GM12872 (cell line): Measurements from ENCODE around the gene ZNF662.

ENCODE experiments used
- TF ChIP-seq, protein P1 (sequence below): IDR thresholded peaks from 3 replicates; pipeline ENCODE4 v1.5.1; 2011; ENCODE audit warnings: low read depth, mild to moderate bottlenecking, low read length, moderate library complexity; ENCODE audit not compliant: insufficient read depth

ZNF662 gene

DNA sequence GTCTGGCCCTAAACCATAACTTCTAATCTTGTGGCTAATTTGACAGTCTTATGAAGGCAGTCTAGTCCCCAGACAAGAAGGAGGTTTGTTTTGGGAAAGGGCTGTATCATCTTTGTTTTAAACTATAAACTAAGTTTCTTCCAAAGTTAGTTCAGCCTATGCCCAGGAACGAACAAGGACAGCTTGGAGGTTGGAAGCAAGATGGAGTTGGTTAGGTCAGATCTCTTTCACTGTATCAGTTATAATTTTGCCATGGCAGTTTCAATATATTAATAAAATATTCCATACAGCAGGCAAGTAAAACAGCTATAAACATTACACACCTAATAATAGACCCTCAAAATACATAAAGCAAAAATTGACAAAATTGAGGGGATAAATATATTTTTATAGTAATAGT, 13.1 kb upstream of the ZNF662 start:
- TF ChIP-seq, protein P1, sequence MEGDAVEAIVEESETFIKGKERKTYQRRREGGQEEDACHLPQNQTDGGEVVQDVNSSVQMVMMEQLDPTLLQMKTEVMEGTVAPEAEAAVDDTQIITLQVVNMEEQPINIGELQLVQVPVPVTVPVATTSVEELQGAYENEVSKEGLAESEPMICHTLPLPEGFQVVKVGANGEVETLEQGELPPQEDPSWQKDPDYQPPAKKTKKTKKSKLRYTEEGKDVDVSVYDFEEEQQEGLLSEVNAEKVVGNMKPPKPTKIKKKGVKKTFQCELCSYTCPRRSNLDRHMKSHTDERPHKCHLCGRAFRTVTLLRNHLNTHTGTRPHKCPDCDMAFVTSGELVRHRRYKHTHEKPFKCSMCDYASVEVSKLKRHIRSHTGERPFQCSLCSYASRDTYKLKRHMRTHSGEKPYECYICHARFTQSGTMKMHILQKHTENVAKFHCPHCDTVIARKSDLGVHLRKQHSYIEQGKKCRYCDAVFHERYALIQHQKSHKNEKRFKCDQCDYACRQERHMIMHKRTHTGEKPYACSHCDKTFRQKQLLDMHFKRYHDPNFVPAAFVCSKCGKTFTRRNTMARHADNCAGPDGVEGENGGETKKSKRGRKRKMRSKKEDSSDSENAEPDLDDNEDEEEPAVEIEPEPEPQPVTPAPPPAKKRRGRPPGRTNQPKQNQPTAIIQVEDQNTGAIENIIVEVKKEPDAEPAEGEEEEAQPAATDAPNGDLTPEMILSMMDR, result no peak

DNA sequence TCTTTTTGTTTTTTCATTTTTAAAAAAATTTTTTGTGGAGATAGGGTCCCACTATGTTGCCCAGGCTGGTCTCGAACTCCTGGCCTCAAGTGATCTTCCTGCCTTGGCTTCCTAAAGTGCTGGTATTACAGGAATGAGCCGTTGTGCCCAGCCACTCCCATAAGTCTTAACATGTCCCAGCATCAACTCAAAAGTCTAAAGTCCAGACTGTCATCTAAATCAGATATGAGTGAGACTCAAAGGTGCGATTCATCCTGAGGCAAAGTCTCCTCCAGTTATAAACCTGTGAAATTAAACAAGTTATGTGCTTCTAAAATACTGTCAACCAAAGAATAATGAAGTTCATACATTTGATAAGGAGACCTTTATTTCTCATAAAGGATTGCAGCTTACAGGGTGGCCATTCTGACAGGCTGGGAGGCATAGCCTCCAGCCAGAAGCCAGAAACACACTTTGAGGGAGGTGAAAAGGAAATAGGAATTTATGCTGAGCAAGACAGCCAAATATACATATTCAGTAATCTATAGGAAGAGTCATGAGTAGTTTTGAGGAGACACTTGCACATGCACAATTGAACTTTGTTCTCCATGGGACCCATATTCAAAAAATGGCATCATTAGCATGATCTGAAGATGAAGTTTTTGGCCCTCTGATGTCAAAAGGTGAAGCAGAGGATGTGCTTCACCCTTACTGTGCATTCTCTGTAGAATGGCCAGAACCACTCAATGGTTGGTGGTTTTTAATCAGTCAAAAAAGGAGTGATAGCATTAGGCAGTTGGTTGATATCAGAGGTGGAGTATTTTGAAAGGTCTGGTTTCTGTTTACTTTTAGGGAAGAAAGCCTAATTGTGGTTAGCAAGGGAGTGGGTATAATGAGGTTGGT, 11.0 kb upstream of the ZNF662 start:
- TF ChIP-seq, protein P1, result no peak

DNA sequence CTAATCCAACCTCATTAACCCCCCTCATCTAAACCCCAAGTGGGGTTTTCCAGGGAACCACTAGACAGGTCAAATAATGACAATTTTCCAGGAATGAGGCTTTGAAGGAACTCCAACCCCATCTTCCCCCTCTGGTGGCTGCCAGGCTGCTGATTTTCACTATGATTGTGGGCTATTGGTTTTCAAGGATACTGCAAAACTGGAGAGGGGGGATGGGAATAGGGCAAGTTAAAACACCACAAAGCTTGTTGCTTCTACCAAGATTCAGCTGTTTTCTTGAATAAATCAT, 10.4 kb upstream of the ZNF662 start:
- TF ChIP-seq, protein P1, result no peak

DNA sequence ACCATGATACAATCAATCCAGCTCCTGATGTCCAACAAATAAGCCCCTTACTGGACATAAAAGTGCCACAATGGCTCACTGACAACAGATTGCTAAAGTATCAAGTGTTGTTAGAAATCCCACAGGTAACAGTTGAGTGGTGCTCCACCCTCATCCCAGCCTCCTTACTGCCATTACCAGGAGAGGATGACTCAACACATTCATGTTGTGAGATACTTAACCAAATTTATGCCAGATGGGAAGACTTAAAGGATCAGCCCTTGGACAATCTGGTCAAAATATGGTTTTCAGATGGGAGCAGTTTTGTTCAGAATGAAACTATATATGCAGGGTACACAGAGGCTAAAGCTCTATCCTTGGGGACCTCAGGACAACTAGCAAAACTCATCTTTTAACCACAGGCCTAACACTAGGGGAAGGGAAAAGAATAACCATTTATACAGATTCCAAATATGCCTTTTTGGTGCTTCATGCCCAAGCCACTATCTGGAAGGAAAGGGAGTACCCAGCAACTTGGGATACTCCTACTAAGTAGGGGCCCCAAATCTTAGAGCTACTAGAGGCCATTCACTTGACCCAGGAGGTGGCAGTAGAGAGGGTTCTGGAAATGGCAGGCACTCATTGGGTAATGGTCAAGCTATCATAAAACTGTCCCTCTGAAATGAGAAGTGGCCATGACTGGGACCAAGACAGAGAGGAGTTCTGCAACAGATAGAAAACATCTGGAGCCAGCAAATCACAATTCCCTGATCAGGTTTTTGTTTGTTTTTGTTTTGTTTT, 6.9 kb upstream of the ZNF662 start:
- TF ChIP-seq, protein P1, result peak; percentile 21; the same call in 1 of the 3 replicates

DNA sequence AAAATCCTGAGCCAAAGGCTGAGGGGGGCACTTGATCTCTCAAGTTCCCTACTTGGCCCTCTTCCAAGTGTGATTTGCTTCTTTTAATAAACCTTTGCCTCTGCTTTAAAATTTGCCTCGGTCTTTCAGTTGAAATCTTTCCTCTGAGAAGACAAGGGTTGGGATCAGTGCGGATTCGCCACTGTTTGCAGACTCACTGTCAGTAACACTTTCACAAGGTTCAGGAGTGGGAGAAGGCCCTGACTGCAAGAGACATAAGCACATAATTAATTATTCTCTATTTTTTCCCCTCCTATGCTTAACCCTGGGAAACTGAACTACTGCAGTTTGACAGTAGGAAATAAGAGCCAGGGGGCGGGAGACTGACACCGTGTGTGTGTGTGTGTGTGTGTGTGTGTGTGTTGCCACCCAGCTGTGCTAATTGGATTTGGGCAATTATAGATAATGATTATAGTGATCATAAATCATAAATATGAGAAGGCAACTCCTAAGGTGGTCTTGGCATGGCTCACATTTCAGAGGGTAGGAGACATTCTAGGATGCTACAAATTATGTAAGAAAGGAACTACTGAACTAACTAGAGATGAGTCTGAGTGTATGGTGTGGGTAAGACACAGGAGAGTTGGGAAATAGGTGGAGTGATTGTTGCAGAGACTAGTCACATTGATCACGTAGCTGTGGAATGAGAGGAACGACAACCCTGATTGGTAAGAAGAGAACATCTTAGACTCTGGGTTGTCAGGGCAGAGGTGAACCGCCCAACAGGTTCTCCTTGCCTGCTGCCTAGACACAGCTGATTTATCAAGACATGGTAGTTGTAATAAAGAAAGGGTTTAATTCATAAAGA, 5.5 kb upstream of the ZNF662 start:
- TF ChIP-seq, protein P1, result no peak

DNA sequence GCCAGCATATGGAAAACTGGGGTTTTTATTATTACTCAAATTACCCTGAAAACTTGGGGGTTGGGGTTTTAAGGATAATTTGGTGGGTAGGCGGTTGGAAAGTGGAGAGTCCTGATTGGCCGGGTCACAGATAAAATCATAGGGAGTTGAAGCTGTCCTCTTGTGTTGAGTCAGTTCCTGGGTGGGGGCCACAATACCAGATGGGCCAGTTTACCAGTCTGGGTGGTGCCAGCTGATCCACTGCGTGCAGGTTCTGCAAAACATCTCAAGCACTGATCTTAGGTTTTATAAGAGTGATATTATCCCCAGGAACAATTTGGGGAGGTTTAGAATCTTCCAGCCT, 4.9 kb upstream of the ZNF662 start:
- TF ChIP-seq, protein P1, result no peak

DNA sequence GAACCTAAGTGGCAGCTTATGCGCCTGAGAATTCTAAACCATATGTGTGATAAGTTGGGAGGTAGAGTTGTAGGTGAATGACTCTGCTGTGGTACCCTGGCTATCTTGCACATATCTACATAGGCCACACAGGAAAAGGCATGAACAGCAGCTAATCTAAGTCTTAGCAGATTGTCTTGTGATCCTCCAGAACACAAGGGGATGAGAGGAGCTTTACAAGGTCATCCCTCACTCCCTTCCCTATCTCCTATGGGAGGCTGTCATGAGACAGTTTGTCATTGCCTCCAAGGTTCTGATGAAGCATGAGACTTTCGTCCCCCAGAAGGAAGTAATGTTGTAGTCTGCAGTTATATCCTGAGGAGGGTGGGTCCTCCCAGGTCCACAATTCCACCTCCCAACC, 3.7 kb upstream of the ZNF662 start:
- TF ChIP-seq, protein P1, result no peak
